Subcutaneous adipose tissue (tissue), 4 donors: ENCODE measurements around the gene NFKBIE. TPM values are rescaled to one million over a fixed set of nuclear protein-coding genes. Genes with fewer than 3 reads are reported as not detected.

Experiments used
- CTCF ChIP-seq: fragments of 450-650 bp; IDR thresholded peaks from one replicate; pipeline ENCODE4 v1.5.1; 2016; ENCODE audit warnings: low read depth, mild to moderate bottlenecking, control low read depth, antibody characterized with exemption, moderate library complexity
- total RNA-seq, 4 donors: library from RNA; depleted of rRNA; stranded (reverse); fragments of >200 nt; gene quantifications; one replicate each; pipeline ENCODE4 v1.1.0, GENCODE V29; 2016

The NFKBIE gene
- total RNA-seq, 4 donors from 2014 or later = 2.1 to 9.0 (median 5.5) TPM

- TF ChIP-seq CTCF = no peak
These were observed 18.8 kb upstream of the NFKBIE start for GRCh38 chr6:44284121-44284520.

- no peak for TF ChIP-seq CTCF
These were observed 13.7 kb upstream of the NFKBIE start for GRCh38 chr6:44278774-44279697.

- no peak for TF ChIP-seq CTCF
These were observed 13.0 kb upstream of the NFKBIE start for GRCh38 chr6:44278315-44278714.

GRCh38 chr6:44277763-44278162, 12.4 kb upstream of the NFKBIE start:
- TF ChIP-seq CTCF = no peak

GRCh38 chr6:44276667-44277640, 11.6 kb upstream of the NFKBIE start:
- no peak for TF ChIP-seq CTCF

GRCh38 chr6:44275749-44276648, 10.6 kb upstream of the NFKBIE start:
- TF ChIP-seq CTCF = no peak
